Colon (tissue), 2 donors: ENCODE measurements around the gene TECTA.
"Not testable (repeated sequence)": the region's sequence is repeated elsewhere in the genome, so short reads cannot be mapped to it uniquely, and the experiment has no call there.

Experiments
- FAIRE-seq: peaks from 2 replicates; lab custom pipeline; 2012; peaks lifted over from hg19 to GRCh38; lab: Jason Lieb, UNC
- donor health status: control.
- donor health status: control.

TECTA gene

DNA sequence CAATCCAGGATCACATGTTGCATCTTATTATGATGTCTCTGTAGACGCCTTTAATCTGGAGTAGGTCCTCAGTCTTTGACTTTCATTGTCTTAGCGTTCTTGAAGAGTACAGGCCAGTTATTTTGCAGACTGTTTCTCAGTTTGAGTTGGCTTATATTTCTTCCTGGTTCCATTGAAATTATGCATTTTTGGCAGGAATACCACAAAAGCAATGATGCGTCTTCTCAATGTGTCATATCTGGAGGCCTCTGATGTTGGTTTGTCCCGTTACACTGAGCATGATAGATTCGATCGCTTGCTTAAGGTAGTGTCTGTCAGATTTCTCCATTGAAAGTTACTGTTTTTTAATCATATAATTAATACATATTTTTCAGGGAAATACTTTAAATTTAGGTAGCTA lies 30.6 kb downstream of the TECTA start:
- FAIRE-seq: no peak

DNA sequence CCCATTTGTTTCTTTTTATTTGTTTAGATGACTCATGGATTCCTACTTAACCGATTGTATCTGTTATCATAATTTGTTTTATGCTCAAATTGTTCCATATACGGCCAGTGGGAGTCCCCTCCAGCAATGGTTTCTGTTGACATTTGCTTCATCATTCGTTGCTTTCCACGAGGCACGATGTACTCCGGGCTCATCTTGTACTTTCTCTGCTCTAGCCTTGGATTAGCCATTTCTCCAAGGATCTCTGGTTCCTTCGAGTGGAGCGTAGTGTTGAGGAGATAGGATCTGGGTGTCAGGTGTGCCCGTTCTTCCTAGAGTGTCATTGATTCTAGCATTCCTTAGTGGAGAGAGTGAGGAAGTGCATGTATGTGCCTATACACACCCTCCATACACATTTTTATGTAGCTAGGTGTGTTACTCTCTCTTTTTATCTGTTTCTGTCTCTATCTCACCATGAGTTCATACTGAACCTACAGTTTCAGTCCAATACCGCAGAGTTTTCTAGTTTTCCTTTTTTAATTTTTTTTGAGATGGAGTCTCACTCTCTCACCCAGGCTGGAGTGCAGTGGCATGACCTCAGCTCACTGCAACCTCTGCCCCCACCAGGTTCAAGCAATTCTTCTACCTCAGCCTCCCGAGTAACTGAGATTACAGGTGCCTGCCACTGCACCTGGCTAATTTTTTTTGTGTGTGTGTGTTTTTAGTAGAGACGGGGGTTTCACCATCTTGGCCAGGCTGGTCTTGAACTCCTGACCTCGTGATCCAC lies 31.4 kb downstream of the TECTA start:
- FAIRE-seq: no peak

DNA sequence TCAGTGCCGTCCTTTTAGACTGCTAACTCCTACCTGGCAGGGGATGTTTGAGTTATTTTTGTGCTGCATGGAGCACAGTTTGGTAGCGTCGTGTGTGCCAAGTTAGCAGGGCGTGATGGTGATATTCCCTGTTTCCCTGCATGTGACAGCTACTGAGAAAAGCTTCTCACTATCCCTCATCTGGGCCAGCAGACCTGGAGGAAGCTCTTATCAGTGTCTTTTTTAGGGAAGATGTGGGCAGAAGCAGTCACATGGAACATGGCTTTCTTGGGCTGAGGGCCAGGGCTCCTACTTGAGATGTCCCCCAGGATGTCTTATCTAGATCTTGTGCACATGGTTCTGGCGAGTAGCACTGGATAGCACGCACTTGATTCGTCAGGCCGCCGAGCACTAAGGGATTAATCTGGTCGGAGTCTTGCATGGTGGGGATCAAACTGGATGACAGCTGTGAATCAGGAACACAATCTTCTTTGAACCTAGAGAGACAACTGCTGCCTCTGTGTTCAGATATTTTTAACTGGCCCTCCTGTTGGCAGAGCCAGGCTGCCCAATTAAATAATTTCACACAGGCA lies 33.8 kb downstream of the TECTA start:
- FAIRE-seq: no peak

DNA sequence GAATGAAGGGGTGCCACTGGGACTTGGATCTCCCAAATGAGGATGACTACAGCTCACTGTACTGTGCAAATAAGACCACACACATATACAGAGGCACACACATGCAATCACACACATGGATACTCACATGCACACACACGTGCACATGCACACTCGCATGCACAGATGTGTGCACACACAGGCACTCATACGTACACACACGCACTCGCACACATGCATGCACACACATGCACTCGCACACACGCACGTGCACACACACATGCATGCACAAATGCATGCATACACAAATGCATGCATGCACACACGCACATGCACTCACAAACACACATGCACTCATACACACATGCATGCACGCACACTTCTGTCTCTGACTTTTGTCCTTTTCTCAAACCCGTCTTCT lies 36.0 kb downstream of the TECTA start:
- FAIRE-seq: no peak

DNA sequence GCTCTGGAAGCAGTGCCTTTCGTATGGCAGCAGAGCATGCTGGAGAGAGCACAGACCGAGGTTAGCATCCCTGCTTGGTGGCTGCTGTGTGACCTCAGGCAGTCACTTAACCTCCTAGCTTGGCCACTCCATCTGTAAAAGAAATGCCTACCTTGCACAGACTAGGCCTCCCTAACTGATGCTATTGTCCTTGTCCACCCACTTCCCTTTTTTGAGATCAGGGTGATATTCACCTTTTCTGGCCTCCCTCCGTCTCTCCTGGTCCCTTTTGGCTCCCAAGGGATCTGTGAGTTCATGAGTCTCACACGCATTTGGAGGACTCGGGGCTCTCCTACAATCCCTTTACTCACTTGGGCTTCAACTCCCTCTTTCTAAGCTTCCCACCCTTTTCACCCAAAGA lies 37.2 kb downstream of the TECTA start:
- no peak for FAIRE-seq

DNA sequence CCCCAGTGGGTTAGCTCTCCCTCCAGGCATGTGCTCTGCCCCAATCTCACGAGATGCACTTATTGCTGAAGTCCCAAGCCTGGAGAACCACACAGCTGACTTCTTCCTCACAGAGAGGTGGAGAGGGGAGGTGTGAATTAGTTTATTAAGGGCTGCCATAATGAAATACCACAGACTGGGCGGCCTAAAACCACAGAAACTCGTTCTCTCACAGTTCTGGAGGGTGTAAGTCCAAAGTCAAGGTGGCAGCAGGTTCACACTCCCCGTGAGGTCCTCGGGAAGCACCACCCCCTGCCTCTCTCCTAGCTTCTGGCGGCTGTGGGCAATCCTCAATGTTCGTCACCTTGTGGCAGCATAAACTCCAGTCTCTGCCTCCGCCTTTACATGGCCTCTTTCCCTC lies 39.3 kb downstream of the TECTA start:
- FAIRE-seq: no peak

DNA sequence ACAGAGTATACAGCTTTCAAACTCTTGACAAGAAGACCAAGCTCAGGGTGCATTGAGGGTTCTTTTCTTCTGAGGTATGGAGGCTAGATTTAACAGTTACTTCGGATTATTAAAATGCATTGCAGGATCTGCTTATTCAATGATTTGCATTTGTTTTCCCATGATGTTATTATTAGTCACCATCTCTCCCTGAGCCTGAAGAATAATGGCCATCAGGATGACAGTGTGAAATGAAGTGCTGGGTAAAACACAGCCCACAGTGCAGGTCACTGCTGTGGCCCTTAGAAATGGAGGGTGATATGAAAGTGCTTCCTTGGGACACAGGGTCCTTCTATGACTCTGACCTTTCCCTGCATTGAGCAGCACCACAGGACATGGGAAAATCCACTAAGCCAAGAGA lies 40.0 kb downstream of the TECTA start:
- FAIRE-seq: no peak

DNA sequence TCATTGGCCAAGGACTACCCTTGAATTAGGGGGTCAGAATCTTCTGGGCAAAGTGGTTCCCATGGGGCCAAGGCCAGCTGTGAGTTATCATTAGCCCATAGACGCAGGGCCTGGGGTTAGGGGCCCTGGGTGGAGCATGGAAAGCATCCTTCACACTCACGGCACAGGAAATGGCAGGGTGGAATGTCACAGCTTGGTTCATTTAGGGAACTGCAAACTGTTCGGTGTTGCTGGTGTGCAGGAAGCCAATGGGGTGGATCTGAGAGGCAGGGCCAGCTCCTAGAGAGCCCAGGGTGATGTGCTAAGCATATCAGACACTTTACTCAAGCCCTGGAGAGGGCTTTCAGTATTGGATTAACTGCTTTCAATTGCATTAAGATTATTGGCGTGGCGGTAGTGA lies 42.9 kb downstream of the TECTA start:
- no peak for FAIRE-seq

DNA sequence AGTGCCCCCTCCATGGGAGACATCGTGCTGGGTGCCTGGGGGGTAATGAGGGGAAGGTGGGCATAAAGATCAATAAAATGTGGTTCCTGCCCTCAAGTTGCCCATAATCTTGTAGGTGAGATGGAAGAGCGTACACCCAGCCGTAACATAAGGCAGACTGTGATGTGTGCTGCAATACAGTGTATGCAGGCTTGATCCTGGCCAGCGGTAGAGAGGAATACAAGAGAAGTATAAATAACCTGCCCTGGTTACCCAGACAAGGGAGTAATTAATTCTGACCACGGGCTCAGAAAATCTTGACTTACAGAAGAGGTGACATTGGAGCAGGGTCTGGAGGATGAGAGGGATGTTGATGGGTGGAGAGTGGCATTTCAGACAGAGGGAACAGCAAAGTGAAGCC lies 43.7 kb downstream of the TECTA start:
- FAIRE-seq: no peak

DNA sequence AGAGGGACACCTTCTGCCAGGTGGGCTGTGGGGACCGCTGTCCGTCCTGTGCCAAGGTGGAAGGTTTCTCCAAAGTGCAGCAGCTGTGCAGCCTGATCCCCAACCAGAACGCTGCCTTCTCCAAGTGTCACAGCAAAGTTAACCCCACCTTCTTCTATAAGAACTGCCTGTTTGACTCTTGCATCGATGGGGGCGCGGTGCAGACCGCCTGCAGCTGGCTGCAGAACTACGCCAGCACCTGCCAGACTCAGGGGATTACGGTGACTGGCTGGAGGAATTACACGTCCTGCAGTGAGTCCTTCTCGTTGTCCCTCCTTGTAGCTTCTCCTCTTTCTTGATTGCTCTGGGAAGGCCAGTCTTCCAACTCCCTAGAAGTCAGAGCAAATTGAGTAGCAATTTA lies 44.8 kb downstream of the TECTA start:
- no peak for FAIRE-seq

DNA sequence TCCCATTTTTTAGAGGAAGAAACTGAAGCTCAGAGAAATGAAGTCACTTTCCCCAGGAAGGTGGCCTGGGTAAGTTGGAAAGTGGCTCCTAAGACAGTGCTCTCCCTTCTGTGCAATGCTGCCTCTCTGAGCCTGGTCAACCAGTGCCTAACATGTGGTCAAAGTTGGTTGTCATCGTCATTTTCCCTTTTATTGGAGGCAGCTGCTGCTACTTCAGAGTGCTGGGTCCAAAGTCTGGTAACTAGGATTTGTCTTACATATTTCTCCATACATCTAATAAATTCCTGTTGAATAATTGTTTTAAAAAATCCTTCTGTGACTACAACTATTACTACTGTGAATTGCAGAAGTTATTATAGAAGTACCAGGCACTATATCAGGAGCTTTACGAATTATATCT lies 48.1 kb downstream of the TECTA start:
- FAIRE-seq: no peak

DNA sequence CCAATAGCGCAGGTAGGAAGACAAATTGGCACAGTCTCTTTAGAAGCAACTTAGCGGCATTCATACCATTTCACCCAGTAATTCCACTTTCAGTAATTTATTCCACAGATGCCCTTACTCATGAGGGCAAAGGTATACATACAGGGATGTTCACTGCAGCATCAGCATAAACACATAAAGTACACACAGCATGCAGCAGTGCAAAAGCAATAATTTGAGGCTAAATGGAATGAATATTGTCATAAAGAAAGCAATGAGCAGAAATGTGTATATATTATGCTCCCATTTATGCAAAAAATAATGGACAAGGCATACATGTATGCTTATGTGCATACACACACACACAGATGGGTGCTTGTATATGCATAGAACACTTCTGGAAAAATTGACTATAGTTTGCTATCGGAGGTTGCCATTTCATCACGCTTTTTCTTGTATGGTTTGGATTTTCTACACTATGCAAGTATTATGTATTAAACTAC lies 50.2 kb downstream of the TECTA start:
- no peak for FAIRE-seq

DNA sequence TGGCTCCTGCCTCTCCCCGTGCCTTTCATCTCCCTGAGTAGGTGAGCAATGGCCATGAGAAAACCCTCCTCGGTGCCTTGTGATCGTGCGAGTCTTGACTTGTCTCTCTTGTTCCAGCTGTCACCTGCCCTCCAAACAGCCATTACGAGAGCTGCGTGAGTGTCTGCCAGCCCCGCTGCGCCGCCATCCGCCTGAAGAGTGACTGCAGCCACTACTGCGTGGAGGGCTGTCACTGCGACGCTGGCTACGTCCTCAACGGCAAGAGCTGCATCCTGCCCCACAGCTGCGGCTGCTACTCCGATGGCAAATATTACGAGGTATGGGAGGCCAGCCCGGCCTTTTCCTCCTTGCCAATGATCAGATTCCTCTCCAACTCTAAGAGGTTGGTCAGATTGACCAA lies 51.7 kb downstream of the TECTA start:
- FAIRE-seq: no peak

DNA sequence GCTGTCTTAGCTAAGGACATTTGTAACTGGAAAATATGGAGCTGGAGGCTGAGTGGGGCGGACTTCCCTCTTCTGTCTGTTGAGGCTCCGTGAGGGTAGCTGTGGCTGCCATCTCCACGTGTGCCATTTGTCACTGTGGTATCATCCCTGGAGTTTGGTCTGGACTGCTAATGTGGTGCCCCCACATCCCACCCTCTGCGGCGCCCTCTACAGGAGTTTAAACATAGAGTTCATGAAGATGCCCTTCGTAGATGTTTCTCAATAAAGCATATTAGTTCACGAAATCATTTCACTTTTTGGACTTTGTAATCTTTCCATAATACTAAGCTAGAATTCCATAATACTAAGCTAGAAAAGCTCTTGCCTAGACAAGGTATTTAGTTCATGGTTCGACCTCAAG lies 52.4 kb downstream of the TECTA start:
- no peak for FAIRE-seq

DNA sequence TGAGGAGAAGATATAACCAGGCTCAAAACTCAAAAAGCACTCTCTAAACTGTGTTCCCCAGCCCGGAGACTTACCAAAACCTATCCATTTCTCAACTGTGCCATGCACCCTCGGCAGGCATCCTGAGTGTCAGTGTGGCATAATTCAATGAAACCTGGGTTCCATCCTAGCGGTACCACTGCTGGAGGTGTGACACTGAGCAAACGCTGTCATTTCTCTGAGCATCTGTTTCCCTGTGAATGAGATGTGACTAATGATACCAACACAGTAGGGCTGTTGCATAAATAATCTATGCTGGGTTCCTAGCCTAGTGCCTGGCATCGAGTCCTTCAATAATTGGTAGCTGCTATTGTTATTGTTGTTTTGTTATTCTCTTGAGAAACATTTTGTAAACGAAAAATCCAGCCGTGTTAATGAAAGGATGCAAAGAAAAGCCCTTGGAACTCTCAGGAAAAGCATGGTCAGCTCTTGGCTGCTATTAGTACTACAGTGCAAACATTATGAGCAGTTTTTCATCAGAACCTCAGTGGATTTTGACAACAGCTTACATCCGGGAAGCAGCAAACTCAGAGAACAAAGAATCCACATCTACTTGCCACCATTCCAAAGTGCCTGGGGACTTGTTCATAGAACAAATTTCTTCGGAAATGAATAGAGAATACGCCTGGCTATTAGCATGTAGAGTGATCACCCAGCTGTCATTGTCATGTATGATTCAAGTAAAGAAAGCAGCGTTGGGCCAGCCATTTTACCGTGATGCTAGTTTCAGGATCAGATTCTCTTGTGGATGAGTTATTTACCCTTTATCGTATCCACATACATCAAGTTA lies 53.7 kb downstream of the TECTA start:
- FAIRE-seq: no peak

DNA sequence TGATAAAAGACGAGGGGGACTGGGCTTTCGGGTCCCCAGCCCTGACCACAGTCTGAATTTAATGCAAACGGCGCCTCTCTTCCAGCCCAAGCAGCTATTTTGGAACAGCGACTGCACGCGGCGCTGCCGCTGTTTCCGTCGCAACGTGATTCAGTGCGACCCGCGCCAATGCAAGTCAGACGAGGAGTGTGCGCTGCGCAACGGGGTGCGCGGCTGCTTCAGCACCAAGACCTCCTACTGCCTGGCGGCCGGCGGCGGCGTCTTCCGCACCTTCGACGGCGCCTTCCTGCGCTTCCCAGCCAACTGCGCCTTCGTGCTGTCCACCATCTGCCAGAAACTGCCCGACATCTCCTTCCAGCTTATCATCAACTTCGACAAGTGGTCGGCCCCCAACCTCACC lies 56.7 kb downstream of the TECTA start:
- FAIRE-seq: no peak

DNA sequence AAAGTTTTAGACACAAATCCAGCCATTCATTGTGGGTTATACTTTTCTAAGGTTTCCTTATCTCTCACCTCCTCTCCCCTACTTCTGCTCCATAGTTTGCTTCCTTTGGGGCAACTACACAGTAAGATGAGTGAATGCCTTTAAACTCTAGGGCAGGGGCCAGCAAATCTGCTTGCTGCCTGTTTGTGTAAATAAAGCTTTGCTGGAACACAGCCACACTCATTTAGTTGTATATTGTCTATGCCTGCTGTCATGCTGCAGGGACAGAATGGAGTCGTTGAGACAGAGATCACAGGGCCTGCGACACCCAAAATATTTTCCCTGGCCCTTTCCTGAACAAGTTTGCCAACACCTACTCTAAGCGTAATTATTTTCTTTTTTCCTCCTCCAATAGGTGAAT lies 58.7 kb downstream of the TECTA start:
- FAIRE-seq: no peak

DNA sequence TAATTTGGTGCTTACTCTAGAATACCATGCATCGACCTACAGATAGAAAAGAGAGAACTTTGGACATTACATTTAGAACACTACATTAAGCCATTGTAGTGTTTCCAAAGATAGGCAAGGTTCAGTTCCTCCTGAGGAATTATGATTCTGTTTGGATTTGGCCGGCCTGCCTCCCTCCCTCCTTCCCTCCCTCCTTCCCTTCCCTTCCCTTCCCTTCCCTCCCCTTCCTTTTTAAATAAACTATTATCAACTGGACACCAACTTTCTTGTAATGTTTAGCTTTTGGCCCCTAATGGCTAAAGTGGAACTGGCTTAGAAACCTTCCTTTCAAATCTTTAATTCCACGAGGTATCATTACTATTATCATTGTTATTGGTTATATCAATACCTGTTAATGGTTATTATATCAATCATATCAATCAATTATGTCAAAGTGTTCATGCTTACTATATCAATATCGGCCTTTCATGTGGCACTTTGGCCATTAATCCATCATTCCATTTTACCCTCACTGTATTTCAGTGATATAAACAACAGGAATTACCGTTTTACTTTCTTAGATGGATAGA lies 60.4 kb downstream of the TECTA start:
- no peak for FAIRE-seq

DNA sequence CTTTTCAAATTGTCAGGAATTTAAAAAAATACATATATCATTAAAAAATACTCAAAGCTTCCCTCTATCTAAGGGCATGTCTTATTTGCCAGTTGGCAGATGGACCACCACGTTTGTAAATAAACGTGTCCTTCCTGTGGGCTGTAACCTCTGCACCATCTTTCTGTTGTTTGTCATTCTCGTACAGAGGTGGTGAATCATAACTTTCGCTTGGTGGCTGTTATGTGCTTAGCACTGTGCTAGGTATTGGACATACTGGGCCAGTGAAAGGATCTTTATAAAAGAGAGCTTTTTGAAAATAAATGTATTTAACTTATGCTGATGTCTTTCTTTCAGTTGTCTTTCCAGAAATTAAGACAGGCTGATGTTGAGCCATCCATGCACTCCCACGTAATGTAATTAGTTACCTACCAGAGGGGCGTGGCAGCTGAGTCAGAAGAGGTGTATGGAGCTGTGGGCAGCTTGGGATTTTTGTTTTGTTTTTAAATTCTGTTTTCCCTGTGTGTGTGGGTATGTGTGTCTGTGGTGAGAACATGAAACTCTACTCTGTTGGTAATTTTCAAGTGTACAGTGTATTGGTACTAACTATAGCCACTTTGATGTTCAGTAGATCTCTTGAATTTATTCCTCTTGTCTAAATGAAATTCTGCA lies 62.7 kb downstream of the TECTA start:
- FAIRE-seq: no peak

DNA sequence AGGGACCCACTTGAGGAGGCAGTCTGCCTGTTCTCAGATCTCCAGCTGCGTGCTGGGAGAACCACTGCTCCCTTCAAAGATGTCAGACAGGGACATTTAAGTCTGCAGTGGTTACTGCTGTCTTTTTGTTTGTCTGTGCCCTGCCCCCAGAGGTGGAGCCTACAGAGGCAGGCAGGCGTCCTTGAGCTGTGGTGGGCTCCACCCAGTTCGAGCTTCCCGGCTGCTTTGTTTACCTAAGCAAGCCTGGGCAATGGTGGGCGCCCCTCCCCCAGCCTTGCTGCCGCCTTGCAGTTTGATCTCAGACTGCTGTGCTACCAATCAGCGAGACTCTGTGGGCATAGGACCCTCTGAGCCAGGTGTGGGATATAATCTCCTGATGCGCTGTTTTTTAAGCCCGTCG lies 76.6 kb downstream of the TECTA start:
- not testable (repeated sequence) for FAIRE-seq

DNA sequence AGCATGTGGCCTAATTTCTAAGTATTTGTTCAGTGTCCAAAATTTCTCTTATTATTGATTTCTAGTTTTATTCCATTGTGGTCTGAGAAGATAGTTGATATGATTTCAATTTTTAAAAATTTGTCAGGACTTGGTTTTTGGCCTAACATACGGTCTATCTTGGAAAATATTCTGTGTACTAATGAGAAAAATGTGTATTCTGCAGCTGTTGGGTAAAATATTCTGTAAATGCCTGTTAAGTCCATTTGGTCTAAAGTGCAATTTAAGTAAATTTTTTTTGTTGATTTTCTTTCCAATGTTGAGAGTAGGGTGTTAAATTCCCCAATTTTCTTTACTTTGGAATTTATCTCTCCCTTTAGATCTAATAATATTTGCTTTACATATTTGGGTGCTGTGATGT lies 78.3 kb downstream of the TECTA start:
- no peak for FAIRE-seq

DNA sequence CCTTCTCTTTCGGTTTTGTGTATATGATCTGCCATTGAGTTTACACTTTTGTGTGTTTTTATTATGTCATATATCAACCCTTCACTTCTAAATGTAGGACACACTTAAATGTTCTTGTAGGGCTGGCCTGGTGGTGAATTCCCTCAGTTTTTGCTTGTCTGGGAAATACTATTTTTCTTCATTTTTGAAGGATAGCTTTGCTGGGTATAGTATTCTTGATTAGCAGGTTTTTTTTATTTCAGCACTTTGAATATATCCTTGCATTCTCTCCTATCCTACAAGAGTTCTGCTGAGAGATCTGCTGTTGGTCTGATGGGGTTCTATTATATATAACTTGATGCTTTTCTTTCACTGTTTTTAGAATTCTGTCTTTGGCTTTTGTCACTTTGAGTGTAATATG lies 79.1 kb downstream of the TECTA start:
- no peak for FAIRE-seq
